A549 (cell line): Measurements from ENCODE around the gene KIF1C. TPM values are rescaled to one million over a fixed set of nuclear protein-coding genes. Genes with fewer than 3 reads are reported as not detected.

ENCODE experiments used
- ATAC-seq, 2 experiments: fragments of 200-7000 bp in 1 of 2; fragments of >200 bp in 1 of 2; cut with Nextera tagmentation in 1 of 2; cut with Tn5 transposase in 1 of 2; 3 replicates each; pipeline versions ENCODE4 v1.8.0 to v1.9.1; 2018 to 2020; ENCODE audit warnings: mild to moderate bottlenecking in 1 of 2, moderate library complexity in 1 of 2
- CTCF ChIA-PET: fragments of 300-600 bp; sonication (Branson Sonifier 250); formaldehyde crosslinking; extraction: SDS; loops from one replicate; lab custom pipeline; 2021; ENCODE audit warnings: antibody characterized with exemption, inconsistent platforms; lab: Yijun Ruan, JAX
- POLR2A ChIA-PET: fragments of 350-600 bp; formaldehyde crosslinking; extraction: SDS; loops from one replicate; lab custom pipeline; 2021; ENCODE audit warnings: antibody characterized with exemption, inconsistent platforms; lab: Yijun Ruan, JAX
- DNase-seq, 2 experiments: peaks; one replicate each; pipeline versions ENCODE4 v3.0.0 to v3.0.0-alpha.2; 2011 to 2016; ENCODE audit warnings: low read depth in 1 of 2, low spot score in 1 of 2
- FAIRE-seq: peaks from 2 replicates; lab custom pipeline; 2011; peaks lifted over from hg19 to GRCh38; lab: Jason Lieb, UNC
- H3K27ac ChIP-seq, 2 experiments: fragments of >200 bp; sonication (Bioruptor Twin); formaldehyde crosslinking; 3 replicates each; pipeline ENCODE4 v1.5.1; 2016 to 2017
- H3K4me1 ChIP-seq: fragments of >200 bp; sonication (Bioruptor Twin); formaldehyde crosslinking; 3 replicates; pipeline ENCODE4 v1.6.1; 2016
- H3K4me2 ChIP-seq: fragments of >200 bp; sonication (Bioruptor Twin); formaldehyde crosslinking; 3 replicates; pipeline ENCODE4 v1.6.1; 2016
- H3K4me3 ChIP-seq: fragments of >200 bp; sonication (Bioruptor Twin); formaldehyde crosslinking; 3 replicates; pipeline ENCODE4 v1.5.1; 2016
- H3K9me3 ChIP-seq: fragments of >200 bp; sonication (Bioruptor Twin); formaldehyde crosslinking; 3 replicates; pipeline ENCODE4 v1.6.1; 2016
- CHD2 ChIP-seq: fragments of 150-350 bp; IDR thresholded peaks from 2 replicates; pipeline ENCODE4 v1.6.1; 2014; ENCODE audit warnings: low read length; ENCODE audit not compliant: partially characterized antibody
- FOSB ChIP-seq: fragments of 250-450 bp; sonication (Bioruptor Pico); IDR thresholded peaks from 2 replicates; pipeline ENCODE4 v1.5.0; 2020; ENCODE audit warnings: mild to moderate bottlenecking, moderate library complexity
- HDAC2 ChIP-seq: fragments of 200-600 bp; sonication (generic); IDR thresholded peaks from 2 replicates; pipeline ENCODE4 v1.6.1; 2016
- HOXA7 ChIP-seq: fragments of 250-450 bp; sonication (Bioruptor Pico); IDR thresholded peaks from 2 replicates; pipeline ENCODE4 v1.5.0; 2020; ENCODE audit warnings: mild to moderate bottlenecking, moderate library complexity
- HOXB5 ChIP-seq: fragments of 250-450 bp; sonication (Bioruptor Pico); IDR thresholded peaks from 2 replicates; pipeline ENCODE4 v1.5.0; 2020; ENCODE audit warnings: mild to moderate bottlenecking, moderate library complexity
- JUNB ChIP-seq: fragments of >200 bp; sonication (Bioruptor Twin); formaldehyde crosslinking; IDR thresholded peaks from 2 replicates; pipeline ENCODE4 v1.6.1; 2016
- KDM1A ChIP-seq: fragments of 200-600 bp; sonication (generic); IDR thresholded peaks from 2 replicates; pipeline ENCODE4 v1.6.1; 2016; ENCODE audit warnings: low read depth, mild to moderate bottlenecking
- KDM5A ChIP-seq: fragments of 200-600 bp; sonication (generic); IDR thresholded peaks from 2 replicates; pipeline ENCODE4 v1.6.1; 2016; ENCODE audit warnings: antibody characterized with exemption, mild to moderate bottlenecking
- NFE2L2 ChIP-seq: fragments of 150-350 bp; conservative IDR thresholded peaks from 2 replicates; pipeline ENCODE4 v1.6.1; 2014; ENCODE audit warnings: low read length
- NPAS2 ChIP-seq: fragments of 250-450 bp; sonication (Bioruptor Pico); IDR thresholded peaks from 2 replicates; pipeline ENCODE4 v1.8.0; 2022; ENCODE audit warnings: mild to moderate bottlenecking, moderate library complexity, borderline replicate concordance
- NR3C1 ChIP-seq: fragments of >200 bp; sonication (Bioruptor Twin); formaldehyde crosslinking; IDR thresholded peaks from 3 replicates; pipeline ENCODE4 v1.6.1; 2017
- RNF2 ChIP-seq: fragments of 200-600 bp; sonication (generic); IDR thresholded peaks from 2 replicates; pipeline ENCODE4 v1.6.1; 2016; ENCODE audit warnings: low read depth, mild to moderate bottlenecking, antibody characterized with exemption, moderate library complexity, borderline replicate concordance
- TP53 ChIP-seq: fragments of 250-450 bp; sonication (Bioruptor Pico); IDR thresholded peaks from 2 replicates; pipeline ENCODE4 v1.5.0; 2021; ENCODE audit warnings: mild to moderate bottlenecking, moderate library complexity
- ZC3H11A ChIP-seq: fragments of 450-650 bp; IDR thresholded peaks from 2 replicates; pipeline ENCODE4 v1.6.1; 2014; ENCODE audit warnings: antibody characterized with exemption, mild to moderate bottlenecking
- WGBS: methylation state at CpG from one replicate; pipeline ENCODE4 v1.1.6; 2017; ENCODE audit errors: missing lambda C conversion rate; 5-methylcytosine and 5-hydroxymethylcytosine counted together
- polyA plus RNA-seq, 4 experiments: library from polyadenylated mRNA; depleted of rRNA in 3 of 4; stranded (reverse); fragments of >200 nt; fragmentation: RNase III in 1 of 4; extraction: RNeasy Plus Mini Kit Qiagen cat#74134 plus additional on column Dnase treatment in 1 of 4; gene quantifications; 2 replicates in 3 of 4; 3 replicates in 1 of 4; pipeline ENCODE4 v1.2.3, GENCODE V29; 2011 to 2017
- TF ChIP-seq, protein P1 (sequence below): fragments of >200 bp; sonication (Bioruptor Twin); formaldehyde crosslinking; IDR thresholded peaks from 3 replicates; pipeline ENCODE4 v1.6.1; 2016
- TF ChIP-seq, protein P2 (sequence below): fragments of 200-600 bp; sonication (generic); IDR thresholded peaks from 2 replicates; pipeline ENCODE4 v1.6.1; 2016; ENCODE audit warnings: antibody characterized with exemption, mild to moderate bottlenecking, moderate library complexity
- TF ChIP-seq, protein P3 (sequence below): fragments of >200 bp; sonication (Bioruptor Twin); formaldehyde crosslinking; IDR thresholded peaks from 3 replicates; pipeline ENCODE4 v1.5.1; 2016
- TF ChIP-seq, protein P4 (sequence below): fragments of 450-650 bp; IDR thresholded peaks from 2 replicates; pipeline ENCODE4 v1.6.1; 2014; ENCODE audit warnings: antibody characterized with exemption
- TF ChIP-seq, protein P5 (sequence below): fragments of >200 bp; sonication (Bioruptor Twin); formaldehyde crosslinking; IDR thresholded peaks from 2 replicates; pipeline ENCODE4 v1.6.1; 2016
- TF ChIP-seq, protein P6 (sequence below): fragments of 250-450 bp; sonication (Bioruptor Pico); IDR thresholded peaks from 2 replicates; pipeline ENCODE4 v1.5.0; 2020; ENCODE audit warnings: low read depth, mild to moderate bottlenecking, moderate library complexity

The KIF1C gene
- polyA plus RNA-seq, 2 of the 4 experiments (the other 2 are of a cell fraction): 48.4 to 77.4 TPM

DNA sequence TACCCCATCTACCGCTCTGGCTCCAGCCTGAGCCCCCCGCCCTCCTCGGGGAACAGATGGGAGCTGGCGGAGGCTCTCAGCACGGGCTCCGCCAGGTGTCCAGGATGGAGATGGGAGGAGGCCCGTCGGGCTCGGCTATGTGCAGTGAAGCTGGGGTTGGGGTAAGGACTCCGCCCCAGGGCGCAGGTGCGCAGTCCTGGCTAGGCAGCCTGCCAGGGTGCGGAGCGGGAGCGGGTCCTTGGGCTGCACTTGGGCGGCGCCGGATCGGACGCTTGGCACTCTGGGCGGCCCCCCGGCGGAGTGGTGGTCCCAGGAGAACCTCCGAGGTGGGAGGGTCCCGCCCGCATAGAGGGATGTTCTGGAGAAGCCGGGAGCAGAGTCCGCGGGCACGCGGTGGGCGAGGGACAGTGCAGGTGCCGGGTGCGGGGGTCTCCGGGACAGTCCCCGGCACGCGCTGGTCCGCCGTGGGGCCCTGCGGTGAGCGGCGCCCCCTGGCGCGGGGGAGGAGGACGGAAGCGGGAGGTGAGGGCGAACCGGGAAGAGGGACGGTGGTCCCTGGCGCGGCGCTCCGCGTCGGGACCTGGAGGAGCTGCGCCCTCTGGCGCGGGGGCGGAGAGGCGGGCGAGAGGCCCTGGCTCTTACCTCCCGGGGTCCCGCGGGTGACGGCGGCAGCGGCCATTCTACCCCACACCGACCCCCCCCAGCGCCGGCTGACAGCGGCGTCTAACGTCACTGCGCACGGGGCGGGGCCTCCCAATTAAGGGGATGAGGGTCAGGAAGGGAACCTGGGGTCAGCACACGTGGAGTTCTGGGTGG, 10.6 kb upstream of the KIF1C start, which contains the start of gene CAMTA2 (continued):
- TF ChIP-seq, protein P1, sequence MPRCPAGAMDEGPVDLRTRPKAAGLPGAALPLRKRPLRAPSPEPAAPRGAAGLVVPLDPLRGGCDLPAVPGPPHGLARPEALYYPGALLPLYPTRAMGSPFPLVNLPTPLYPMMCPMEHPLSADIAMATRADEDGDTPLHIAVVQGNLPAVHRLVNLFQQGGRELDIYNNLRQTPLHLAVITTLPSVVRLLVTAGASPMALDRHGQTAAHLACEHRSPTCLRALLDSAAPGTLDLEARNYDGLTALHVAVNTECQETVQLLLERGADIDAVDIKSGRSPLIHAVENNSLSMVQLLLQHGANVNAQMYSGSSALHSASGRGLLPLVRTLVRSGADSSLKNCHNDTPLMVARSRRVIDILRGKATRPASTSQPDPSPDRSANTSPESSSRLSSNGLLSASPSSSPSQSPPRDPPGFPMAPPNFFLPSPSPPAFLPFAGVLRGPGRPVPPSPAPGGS: 0 out of 3 replicates have a peak, but pooled peaks have one; percentile 59
- TF ChIP-seq NPAS2 (no peak), HDAC2 (no peak), HOXA7 (no peak), FOSB (no peak), KDM5A (peak; percentile 75), NR3C1 (no peak), TP53 (CRISPR knock-in tag) (no peak), KDM1A (no peak), JUNB (no peak), NFE2L2 (no peak), HOXB5 (no peak)
- TF ChIP-seq, protein P2, sequence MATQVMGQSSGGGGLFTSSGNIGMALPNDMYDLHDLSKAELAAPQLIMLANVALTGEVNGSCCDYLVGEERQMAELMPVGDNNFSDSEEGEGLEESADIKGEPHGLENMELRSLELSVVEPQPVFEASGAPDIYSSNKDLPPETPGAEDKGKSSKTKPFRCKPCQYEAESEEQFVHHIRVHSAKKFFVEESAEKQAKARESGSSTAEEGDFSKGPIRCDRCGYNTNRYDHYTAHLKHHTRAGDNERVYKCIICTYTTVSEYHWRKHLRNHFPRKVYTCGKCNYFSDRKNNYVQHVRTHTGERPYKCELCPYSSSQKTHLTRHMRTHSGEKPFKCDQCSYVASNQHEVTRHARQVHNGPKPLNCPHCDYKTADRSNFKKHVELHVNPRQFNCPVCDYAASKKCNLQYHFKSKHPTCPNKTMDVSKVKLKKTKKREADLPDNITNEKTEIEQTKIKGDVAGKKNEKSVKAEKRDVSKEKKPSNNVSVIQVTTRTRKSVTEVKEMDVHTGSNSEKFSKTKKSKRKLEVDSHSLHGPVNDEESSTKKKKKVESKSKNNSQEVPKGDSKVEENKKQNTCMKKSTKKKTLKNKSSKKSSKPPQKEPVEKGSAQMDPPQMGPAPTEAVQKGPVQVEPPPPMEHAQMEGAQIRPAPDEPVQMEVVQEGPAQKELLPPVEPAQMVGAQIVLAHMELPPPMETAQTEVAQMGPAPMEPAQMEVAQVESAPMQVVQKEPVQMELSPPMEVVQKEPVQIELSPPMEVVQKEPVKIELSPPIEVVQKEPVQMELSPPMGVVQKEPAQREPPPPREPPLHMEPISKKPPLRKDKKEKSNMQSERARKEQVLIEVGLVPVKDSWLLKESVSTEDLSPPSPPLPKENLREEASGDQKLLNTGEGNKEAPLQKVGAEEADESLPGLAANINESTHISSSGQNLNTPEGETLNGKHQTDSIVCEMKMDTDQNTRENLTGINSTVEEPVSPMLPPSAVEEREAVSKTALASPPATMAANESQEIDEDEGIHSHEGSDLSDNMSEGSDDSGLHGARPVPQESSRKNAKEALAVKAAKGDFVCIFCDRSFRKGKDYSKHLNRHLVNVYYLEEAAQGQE: no peak
- TF ChIP-seq, protein P3, sequence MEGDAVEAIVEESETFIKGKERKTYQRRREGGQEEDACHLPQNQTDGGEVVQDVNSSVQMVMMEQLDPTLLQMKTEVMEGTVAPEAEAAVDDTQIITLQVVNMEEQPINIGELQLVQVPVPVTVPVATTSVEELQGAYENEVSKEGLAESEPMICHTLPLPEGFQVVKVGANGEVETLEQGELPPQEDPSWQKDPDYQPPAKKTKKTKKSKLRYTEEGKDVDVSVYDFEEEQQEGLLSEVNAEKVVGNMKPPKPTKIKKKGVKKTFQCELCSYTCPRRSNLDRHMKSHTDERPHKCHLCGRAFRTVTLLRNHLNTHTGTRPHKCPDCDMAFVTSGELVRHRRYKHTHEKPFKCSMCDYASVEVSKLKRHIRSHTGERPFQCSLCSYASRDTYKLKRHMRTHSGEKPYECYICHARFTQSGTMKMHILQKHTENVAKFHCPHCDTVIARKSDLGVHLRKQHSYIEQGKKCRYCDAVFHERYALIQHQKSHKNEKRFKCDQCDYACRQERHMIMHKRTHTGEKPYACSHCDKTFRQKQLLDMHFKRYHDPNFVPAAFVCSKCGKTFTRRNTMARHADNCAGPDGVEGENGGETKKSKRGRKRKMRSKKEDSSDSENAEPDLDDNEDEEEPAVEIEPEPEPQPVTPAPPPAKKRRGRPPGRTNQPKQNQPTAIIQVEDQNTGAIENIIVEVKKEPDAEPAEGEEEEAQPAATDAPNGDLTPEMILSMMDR: peak; percentile 98
- TF ChIP-seq, protein P4, sequence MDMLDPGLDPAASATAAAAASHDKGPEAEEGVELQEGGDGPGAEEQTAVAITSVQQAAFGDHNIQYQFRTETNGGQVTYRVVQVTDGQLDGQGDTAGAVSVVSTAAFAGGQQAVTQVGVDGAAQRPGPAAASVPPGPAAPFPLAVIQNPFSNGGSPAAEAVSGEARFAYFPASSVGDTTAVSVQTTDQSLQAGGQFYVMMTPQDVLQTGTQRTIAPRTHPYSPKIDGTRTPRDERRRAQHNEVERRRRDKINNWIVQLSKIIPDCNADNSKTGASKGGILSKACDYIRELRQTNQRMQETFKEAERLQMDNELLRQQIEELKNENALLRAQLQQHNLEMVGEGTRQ: no peak
- TF ChIP-seq, protein P5, sequence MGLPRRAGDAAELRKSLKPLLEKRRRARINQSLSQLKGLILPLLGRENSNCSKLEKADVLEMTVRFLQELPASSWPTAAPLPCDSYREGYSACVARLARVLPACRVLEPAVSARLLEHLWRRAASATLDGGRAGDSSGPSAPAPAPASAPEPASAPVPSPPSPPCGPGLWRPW: no peak

DNA sequence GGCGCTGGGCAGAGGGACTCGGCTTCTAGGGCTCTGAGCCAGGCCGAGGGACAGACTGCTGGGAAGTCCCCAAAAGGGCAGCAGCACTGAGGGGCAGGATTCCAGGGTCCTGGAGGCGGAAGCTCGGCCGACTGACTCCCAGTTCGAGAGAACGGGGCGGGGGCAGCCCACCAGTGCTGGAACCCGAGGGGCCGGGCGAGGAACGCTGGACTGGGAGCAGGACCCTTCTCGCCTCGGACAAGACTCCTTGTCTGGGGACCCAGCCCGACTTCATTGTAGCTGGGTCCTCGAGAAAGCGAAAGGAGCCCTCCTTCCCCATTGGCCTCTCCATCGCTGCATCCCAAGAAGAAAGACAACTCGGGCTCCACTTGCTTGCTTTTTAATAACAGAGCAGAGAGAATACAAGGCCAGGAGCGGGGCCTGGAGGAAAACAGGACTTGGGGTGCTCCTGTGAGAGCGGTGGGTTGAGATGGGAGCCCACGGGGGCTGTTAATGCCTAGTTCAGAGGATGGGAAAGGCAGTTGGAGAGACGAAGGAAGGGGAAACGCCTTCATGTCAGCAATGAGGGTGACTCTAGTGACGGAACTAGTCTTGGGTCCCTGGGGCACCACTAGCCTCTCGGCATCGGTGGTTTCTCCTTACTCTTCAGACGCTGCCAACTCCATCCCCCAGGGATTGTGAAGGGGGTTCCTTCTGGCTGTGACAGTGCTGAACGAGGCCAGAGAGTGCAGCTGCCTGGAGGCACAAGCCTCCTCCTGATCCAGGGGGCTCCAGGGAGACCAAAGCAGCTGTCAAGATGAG, 9.8 kb upstream of the KIF1C start:
- no peak for ATAC-seq
- Histone ChIP-seq H3K4me3 (peak overlapping the region; percentile 78), H3K27ac (peak overlapping the region; percentile 88 to 91), H3K9me3 (no peaks in the 10 kb centered on the region), H3K4me2 (peak overlapping the region; percentile 89), H3K4me1 (peaks cover 21% of the 10 kb centered on the region)
- ChIA-PET CTCF (interaction anchor here (0.6 to 6.5 kb wide), 39 partner anchors 7 to 471 kb away, joined by 3 to 148 read pairs (median 6); partner anchors contain the start of genes CHRNE, ENO3, INCA1 and KIF1C), POLR2A (interaction anchor here (0.9 to 3.0 kb wide), 5 partner anchors 10 to 198 kb away, joined by 3 to 17 read pairs (median 13); partner anchors contain the start of genes INCA1, KIF1C, RNF167 and SLC25A11)
- WGBS: 36% methylated on average over 30 of the region's 30 CpGs
- DNase-seq: peak in 1 of 2 experiments; percentile 32
- TF ChIP-seq RNF2 (no peak), ZC3H11A (no peak), CHD2 (no peak)
- TF ChIP-seq, protein P2: no peak
- TF ChIP-seq, protein P6, sequence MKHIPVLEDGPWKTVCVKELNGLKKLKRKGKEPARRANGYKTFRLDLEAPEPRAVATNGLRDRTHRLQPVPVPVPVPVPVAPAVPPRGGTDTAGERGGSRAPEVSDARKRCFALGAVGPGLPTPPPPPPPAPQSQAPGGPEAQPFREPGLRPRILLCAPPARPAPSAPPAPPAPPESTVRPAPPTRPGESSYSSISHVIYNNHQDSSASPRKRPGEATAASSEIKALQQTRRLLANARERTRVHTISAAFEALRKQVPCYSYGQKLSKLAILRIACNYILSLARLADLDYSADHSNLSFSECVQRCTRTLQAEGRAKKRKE (CRISPR knock-in tag): no peak
- no peak for FAIRE-seq
